OCI-LY7 (cell line): ENCODE measurements around the gene ALPL.

Experiments
- CTCF ChIP-seq: fragments of 200-600 bp; sonication (generic); conservative IDR thresholded peaks from 2 replicates; pipeline ENCODE4 v1.5.1; 2014; ENCODE audit warnings: mild to moderate bottlenecking, antibody characterized with exemption, low read length, moderate library complexity, mixed read lengths
- EZH2phosphoT487 ChIP-seq: fragments of 200-600 bp; sonication (generic); IDR thresholded peaks from 2 replicates; pipeline ENCODE4 v1.6.1; 2018; ENCODE audit warnings: low read depth, borderline replicate concordance, mild to moderate bottlenecking, mixed run types, antibody characterized with exemption, low read length, moderate library complexity, mixed read lengths

- TF ChIP-seq CTCF: no peak
- no peak for TF ChIP-seq EZH2phosphoT487
These were observed 92.2 kb downstream of the ALPL start for GRCh38 chr1:21601278-21602048.
